DMS153 treated with DMSO at 0.1 percent for 48 hours (cell line): Measurements from ENCODE around the gene RIMKLB.
"Not testable (repeated sequence)": the region's sequence is repeated elsewhere in the genome, so short reads cannot be mapped to it uniquely, and the experiment has no call there.

Experiments used
- DNase-seq: peaks from one replicate; lab custom pipeline; 2025; ENCODE audit not compliant: unreplicated experiment; lab: John Stamatoyannopoulos, UW

The RIMKLB gene

GRCh38 chr12:8771072-8771471 is 73.3 kb downstream of the RIMKLB start:
- no peak for DNase-seq

GRCh38 chr12:8773461-8773860 is 75.7 kb downstream of the RIMKLB start:
- no peak for DNase-seq

GRCh38 chr12:8779281-8779680 is 81.5 kb downstream of the RIMKLB start:
- no peak for DNase-seq

GRCh38 chr12:8779862-8780261 is 82.1 kb downstream of the RIMKLB start:
- DNase-seq = no peak

GRCh38 chr12:8780389-8780788 is 82.6 kb downstream of the RIMKLB start:
- DNase-seq = no peak

- DNase-seq = no peak
Observed at GRCh38 chr12:8781381-8782127, 83.8 kb downstream of the RIMKLB start.

GRCh38 chr12:8784290-8784888 is 86.6 kb downstream of the RIMKLB start:
- no peak for DNase-seq

- DNase-seq = no peak
Observed at GRCh38 chr12:8785499-8785898, 87.7 kb downstream of the RIMKLB start.

GRCh38 chr12:8787206-8787605 is 89.4 kb downstream of the RIMKLB start:
- not testable (repeated sequence) for DNase-seq

- DNase-seq = not testable (repeated sequence)
Observed at GRCh38 chr12:8788706-8789105, 90.9 kb downstream of the RIMKLB start.

- DNase-seq = not testable (repeated sequence)
Observed at GRCh38 chr12:8789341-8790013, 91.7 kb downstream of the RIMKLB start.

- not testable (repeated sequence) for DNase-seq
Observed at GRCh38 chr12:8793226-8793625, 95.4 kb downstream of the RIMKLB start.

GRCh38 chr12:8794611-8795010 is 96.8 kb downstream of the RIMKLB start:
- DNase-seq = not testable (repeated sequence)

- no peak for DNase-seq
Observed at GRCh38 chr12:8796831-8797626, 99.2 kb downstream of the RIMKLB start.

- DNase-seq = not testable (repeated sequence)
Observed at GRCh38 chr12:8801213-8801612, 103.4 kb downstream of the RIMKLB start.

GRCh38 chr12:8804833-8805232 is 107.0 kb downstream of the RIMKLB start:
- not testable (repeated sequence) for DNase-seq

GRCh38 chr12:8805487-8805886 is 107.7 kb downstream of the RIMKLB start:
- not testable (repeated sequence) for DNase-seq

- DNase-seq = not testable (repeated sequence)
Observed at GRCh38 chr12:8807084-8807483, 109.3 kb downstream of the RIMKLB start.

- DNase-seq = not testable (repeated sequence)
Observed at GRCh38 chr12:8810112-8810511, 112.3 kb downstream of the RIMKLB start.

- no peak for DNase-seq
Observed at GRCh38 chr12:8813572-8814357, 116.0 kb downstream of the RIMKLB start.
